Prostate gland (tissue), 2 donors: Measurements from ENCODE around the gene LLPH.

ENCODE experiments used
- POLR2A ChIP-seq: fragments of 450-650 bp; IDR thresholded peaks from one replicate; pipeline ENCODE4 v1.6.1; 2016; ENCODE audit warnings: antibody characterized with exemption, mild to moderate bottlenecking
- POLR2AphosphoS5 ChIP-seq: sonication (generic); formaldehyde crosslinking; IDR thresholded peaks from one replicate; pipeline ENCODE4 v1.6.1; 2017; ENCODE audit warnings: antibody characterized with exemption
- TF ChIP-seq, protein P1 (sequence below), 4 experiments: fragments of 200-600 bp in 2 of 4; fragments of 450-650 bp in 2 of 4; sonication (generic) in 2 of 4; IDR thresholded peaks; 1 replicate in 3 of 4; 2 replicates in 1 of 4; pipeline ENCODE4 v1.5.1; 2016 to 2019; ENCODE audit warnings: antibody characterized with exemption in 4 of 4, mild to moderate bottlenecking in 2 of 4, moderate library complexity in 2 of 4

DNA sequence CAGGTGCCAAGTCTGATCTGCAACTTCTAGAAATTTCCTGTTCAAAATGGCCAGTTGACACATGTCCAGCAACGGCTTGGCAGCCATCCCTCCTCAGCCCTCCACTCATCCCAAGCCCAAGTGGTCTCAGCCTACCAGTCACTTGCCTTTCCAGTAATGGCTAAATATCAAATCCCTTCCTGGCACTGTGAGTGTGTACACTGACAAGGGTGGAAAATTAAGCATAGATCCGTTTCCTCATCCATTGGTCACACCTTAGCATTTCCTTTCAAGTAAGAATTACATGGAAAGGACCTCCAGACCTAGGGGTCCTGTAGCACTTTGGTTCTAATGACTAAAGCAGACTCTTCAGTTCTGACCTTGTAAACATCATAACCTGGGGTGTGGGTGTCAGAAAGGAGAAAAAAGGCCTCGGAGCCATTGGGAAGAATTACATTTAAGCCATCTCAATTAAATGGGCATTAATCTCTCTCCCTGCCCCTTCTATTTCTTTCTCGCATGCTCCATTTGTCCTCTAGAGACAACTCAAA is 15.4 kb downstream of the LLPH start:
- TF ChIP-seq POLR2A (no peak), POLR2AphosphoS5 (no peak)
- TF ChIP-seq, protein P1, sequence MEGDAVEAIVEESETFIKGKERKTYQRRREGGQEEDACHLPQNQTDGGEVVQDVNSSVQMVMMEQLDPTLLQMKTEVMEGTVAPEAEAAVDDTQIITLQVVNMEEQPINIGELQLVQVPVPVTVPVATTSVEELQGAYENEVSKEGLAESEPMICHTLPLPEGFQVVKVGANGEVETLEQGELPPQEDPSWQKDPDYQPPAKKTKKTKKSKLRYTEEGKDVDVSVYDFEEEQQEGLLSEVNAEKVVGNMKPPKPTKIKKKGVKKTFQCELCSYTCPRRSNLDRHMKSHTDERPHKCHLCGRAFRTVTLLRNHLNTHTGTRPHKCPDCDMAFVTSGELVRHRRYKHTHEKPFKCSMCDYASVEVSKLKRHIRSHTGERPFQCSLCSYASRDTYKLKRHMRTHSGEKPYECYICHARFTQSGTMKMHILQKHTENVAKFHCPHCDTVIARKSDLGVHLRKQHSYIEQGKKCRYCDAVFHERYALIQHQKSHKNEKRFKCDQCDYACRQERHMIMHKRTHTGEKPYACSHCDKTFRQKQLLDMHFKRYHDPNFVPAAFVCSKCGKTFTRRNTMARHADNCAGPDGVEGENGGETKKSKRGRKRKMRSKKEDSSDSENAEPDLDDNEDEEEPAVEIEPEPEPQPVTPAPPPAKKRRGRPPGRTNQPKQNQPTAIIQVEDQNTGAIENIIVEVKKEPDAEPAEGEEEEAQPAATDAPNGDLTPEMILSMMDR (IDR thresholded peaks at IDR 0.05): no peak
